Epithelial cell of esophagus (primary cell): Measurements from ENCODE around the gene NR5A1.

ENCODE experiments used
- DNase-seq: peaks from one replicate; pipeline ENCODE4 v3.0.0; 2010; ENCODE audit warnings: low read depth
- H3K4me3 ChIP-seq: 2 replicates; pipeline ENCODE4 v1.5.1; 2011; ENCODE audit warnings: mild to moderate bottlenecking, low read length, control low read depth
- TF ChIP-seq, protein P1 (sequence below): IDR thresholded peaks from 2 replicates; pipeline ENCODE4 v1.5.1; 2011; ENCODE audit warnings: low read depth, mild to moderate bottlenecking, low read length, control low read depth, inconsistent platforms; ENCODE audit not compliant: insufficient read depth; ENCODE audit errors: missing control alignments

NR5A1 gene

DNA sequence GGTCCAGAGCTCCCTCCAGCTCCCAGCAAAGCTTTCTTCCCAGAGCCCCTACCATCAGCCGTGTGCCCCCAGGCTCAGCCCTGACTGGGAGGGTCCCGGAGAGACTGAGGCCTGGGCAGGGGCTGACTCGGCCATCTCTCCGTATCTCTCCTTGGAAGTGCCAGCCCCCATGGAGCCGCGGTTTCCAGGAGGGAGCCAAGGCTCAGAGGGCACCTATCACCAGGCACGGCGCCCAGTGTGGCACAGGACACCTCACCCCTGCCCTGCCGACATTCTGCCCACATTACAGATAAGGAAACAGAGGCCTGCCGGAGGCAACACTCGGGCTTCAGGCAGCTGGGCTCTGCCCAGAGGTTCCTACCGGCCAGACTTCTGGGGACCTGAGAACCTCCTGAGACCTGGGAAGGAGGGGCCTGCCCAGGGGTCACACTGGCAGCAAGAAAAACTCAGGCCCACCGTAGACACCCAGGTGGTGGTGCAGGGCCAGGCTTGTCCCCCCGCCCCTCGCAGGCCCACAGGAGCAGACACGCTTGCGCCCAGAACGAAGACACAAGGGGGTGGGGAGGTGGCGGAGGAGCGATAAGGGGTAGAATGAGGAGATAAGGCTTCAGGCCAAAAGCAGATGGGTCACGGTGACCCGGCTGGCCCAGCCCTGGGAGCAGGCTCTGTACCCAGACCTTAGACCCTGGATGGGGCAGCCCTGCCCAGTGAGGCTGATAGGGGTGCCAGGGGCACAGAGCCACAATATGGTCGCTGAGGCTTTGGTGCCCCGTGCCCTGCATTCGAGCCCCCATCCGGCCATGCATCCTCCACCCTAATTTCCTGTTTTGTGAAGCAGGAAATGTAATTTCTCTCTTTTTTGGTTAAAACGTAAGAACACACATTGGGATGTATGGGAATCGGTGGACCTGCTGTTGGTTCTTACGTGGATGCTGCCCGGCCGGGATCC, 11.8 kb downstream of the NR5A1 start:
- DNase-seq = no peak
- no peak overlapping the region for H3K4me3 ChIP-seq
- TF ChIP-seq, protein P1, sequence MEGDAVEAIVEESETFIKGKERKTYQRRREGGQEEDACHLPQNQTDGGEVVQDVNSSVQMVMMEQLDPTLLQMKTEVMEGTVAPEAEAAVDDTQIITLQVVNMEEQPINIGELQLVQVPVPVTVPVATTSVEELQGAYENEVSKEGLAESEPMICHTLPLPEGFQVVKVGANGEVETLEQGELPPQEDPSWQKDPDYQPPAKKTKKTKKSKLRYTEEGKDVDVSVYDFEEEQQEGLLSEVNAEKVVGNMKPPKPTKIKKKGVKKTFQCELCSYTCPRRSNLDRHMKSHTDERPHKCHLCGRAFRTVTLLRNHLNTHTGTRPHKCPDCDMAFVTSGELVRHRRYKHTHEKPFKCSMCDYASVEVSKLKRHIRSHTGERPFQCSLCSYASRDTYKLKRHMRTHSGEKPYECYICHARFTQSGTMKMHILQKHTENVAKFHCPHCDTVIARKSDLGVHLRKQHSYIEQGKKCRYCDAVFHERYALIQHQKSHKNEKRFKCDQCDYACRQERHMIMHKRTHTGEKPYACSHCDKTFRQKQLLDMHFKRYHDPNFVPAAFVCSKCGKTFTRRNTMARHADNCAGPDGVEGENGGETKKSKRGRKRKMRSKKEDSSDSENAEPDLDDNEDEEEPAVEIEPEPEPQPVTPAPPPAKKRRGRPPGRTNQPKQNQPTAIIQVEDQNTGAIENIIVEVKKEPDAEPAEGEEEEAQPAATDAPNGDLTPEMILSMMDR = no peak

DNA sequence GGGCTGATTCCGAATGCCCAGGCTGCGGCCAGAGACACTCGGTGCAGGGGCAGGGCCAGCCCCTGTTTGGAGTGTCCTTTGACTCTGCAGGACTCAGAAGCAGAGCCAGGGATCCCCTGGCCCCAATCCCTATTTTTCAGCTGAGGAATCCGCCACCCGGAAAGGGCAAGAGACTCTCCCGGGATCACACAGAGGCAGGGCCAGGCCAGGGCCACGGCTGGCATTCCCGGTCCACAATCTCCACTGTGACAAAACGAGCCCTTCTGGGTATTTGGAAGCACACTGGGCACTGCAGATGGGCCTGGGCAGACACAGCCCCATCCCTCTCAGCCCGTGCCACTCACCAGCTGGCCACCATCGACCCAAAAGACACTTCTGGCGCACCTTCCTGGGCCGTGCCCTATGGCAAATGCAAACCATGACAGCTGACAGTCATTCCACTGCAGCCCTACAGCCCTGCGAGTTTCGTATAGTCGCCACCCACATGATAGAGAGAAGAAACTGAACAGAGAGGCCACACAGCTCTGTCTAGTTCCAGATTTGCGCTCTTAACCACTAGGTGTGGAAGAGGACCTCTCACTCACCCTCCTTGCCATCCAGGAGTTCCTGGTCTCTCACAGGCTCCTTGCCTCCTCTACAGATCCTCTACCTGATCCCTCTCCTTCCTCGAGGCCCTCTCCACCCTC, 13.3 kb downstream of the NR5A1 start:
- TF ChIP-seq, protein P1 = no peak
- H3K4me3 ChIP-seq = no peak overlapping the region
- DNase-seq = no peak

DNA sequence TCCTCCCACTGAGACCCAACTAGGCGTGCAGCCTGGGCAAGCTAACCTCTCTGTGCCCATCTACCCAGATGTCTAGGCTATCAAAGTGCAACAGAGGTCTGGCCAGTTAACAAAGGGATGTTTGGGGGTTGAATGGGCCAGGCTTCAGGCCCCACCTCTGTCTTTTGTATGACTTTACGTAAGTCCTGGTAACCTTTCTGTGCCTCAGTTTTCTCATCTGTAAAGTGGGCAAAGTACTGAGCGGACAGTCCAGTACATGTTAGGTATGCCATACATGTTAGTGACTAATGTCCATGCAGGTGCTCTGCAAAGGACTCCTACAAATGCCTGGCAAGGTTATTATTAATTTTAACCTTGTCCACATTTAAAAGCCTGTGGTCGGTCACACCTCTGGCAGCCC, 14.0 kb downstream of the NR5A1 start:
- no peak overlapping the region for H3K4me3 ChIP-seq
- TF ChIP-seq, protein P1 = no peak
- no peak for DNase-seq

DNA sequence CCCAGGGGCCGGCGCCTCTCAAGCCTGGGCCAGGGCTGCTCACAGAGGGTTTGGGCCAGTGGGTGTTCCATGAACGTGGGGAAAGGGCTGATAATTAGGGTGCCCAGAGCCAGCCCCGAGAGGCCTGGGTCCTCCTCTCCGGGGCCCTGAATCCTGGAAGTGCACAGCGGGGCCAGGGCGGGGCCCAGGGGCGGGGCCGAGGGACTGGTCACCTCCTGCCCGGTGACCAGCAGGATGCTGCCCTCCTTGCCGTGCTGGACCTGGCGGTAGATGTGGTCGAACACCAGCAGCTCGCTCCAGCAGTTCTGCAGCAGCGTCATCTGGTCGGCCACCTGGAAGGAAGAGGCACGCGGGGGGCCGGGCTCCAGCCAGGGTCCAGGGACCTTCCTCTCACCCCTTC, 14.4 kb downstream of the NR5A1 start:
- no peak for DNase-seq
- H3K4me3 ChIP-seq = no peak overlapping the region
- TF ChIP-seq, protein P1 = no peak

DNA sequence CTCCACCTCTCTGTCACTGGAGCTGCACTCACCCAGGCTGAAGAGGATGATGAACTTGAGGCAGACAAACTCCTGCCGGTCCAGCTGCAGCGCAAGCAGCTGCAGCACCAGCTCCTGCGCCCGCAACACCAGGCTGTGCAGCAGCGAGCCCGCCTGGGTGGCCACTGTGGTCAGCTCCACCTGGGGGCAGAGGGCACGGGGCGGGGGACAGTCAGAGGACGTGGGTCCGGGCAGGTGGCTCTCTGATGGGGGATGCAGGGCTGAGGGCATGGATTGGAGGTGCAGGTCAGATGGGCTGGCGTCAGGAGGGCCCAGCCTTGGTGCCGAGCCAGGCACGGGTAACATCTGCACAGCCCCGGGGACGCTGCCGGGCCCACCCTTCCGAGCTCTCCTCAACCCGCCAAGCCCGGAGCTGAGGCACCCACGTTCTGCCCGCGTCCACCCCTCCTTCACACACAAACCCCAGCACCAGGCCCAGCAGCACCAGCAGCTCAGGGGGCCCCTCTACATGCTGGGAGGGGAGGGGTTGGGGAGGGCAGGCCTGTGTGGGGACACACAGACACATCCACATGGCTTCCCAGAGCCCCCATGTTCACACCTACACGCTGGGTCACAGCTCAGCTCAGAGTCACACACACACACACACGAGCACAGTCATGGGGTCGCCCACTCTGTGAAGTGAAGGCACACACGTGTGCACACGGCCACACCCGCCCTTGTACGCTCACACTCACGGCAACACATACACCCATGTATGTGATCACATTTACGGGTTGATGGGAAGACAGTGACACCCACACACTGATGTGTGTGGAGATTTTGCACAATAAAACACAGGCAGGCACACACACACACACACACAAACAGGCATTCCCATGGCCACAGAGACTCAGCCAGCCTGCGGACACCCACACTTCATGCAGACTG, 15.9 kb downstream of the NR5A1 start:
- TF ChIP-seq, protein P1 = no peak
- no peak for DNase-seq
- no peak overlapping the region for H3K4me3 ChIP-seq

DNA sequence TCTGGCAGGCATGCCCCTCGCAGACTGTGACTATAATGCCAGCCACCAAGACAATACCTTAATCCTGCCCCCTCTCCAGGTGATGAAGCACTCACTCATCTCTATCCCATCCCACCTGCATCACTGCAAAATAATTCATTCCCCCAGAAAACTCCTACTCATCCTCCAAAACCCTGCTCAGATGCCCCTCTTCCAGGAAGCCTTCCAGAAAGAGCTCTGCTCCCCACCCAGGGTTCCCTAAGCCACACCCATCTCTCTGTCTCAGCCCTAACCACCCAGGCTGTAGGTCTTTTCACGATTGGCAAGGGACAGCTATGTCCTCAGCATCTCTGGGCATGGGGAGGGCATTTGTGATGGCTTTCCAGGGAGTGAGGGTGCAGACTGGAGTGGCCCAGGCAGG, 17.2 kb downstream of the NR5A1 start:
- no peak for DNase-seq
- TF ChIP-seq, protein P1 = no peak
- no peak overlapping the region for H3K4me3 ChIP-seq
